ENCODE measurements around the gene CTSE.
"Not testable (repeated sequence)": the region's sequence is repeated elsewhere in the genome, so short reads cannot be mapped to it uniquely, and the experiment has no call there.

The CTSE gene

GRCh38 chr1:206023695-206024094 lies at the start of gene CTSE:
CTSE (minus strand) TSS chr1:206023895; CDS start chr1:206023791, 104 bp downstream.
- no peak for DNase-seq (ENCODE audit: low read depth in 1 of 2, low spot score in 1 of 2)

DNA sequence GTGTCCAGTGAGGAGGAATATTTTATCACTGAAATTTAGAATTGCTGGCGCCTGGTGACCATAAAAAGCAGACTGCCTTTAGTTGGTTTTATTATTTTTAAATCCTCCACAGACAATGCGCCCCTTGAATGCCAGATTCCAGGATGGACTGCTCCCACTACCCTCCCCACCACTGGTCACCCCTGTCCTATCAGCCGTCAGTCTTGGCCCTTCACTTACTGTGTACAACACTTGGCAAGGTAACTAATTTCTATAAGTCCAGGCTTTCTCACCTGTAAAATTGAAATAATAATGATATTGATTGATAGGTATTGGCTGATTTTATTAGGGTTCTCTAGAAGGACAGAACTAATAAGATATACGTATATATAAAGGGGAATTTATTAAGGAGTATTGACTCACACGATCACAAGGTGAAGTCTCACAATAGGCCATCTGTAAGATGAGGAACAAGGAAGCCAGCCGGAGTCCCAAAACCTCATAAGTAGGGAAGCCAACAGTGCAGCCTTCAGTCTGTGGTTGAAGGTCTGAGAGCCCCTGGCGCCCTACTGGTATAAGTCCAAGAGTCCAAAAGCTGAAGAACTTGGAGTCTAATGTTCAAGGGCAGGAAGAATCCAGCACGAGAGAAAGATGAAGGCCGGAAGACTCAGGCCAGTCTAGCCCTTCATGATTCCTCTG lies 47.1 kb upstream of the CTSE start:
- DNase-seq (ENCODE audit: low read depth in 1 of 2, low spot score in 1 of 2), result no peak

DNA sequence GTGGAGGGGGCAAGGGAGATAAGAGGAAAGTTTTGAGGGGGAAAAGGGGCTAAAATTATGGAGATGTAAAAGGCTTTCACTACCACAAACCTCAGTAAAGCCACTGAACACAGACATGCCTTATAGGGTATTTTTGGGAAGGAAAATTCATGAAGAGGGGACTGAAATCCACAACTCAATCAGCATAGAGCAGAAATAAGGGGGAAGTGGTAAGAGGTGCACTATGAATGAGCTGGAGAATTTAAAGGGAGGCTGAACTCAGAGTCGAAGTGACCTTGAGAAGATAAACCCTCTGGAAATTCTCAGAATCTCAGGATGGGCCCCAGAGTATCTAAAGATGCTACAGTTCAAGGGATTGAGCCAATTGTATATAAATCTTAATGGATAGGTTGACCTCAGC lies 44.6 kb upstream of the CTSE start:
- no peak for DNase-seq (ENCODE audit: low read depth in 1 of 2, low spot score in 1 of 2)

DNA sequence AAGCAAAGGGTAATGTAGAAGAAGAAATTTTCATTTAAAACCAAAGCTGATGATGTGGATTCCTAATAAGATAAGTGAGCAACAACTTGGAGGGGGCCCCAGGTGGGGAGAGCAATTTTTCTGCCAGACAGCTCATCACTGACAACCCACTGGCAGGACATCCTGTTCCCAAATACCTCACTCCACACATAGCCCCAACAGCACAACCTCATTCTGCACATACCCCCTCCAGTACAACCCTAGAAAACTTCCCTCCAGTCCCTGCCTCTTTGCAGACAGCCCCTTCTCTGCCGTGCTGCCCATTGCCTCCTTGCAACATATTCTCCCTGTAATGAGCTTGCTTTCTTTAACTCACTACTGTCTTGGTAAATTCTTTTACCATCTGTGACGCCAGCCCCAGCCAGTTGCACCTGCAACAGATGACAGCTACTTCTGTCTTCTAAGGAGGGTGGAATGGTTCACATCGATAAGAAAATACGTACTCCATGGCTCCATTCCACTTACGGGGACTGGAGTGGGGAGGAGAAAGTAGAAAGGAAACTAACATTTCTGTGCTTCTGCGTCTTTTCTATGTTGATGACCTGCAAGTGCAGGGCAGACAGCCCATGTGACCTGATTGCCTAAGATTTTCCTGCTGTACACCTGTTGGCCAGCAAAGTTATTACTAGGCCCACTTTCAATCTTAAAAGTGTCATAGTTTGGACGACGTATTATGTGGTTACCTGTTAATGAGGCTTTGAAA lies 44.0 kb upstream of the CTSE start:
- DNase-seq (ENCODE audit: low read depth in 1 of 2, low spot score in 1 of 2), result no peak

- no peak for DNase-seq (ENCODE audit: low read depth in 1 of 2, low spot score in 1 of 2)
These were observed 42.9 kb upstream of the CTSE start for GRCh38 chr1:206066479-206067171.

- no peak for DNase-seq (ENCODE audit: low read depth in 1 of 2, low spot score in 1 of 2)
These were observed 42.0 kb upstream of the CTSE start for GRCh38 chr1:206065547-206066145.

DNA sequence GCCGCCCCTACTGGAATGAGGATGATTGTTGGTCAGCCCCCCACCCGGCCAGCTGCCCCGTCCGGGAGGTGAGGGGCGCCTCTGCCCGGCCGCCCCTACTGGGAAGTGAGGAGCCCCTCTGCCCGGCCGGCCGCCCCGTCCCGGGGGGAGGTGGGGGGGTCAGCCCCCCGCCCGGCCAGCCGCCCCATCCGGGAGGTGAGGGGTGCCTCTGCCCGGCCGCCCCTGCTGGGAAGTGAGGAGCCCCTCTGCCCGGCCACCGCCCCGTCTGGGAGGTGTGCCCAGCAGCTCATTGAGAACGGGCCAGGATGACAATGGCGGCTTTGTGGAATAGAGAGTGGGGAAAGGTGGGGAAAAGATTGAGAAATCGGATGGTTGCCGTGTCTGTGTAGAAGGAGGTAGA lies 40.8 kb upstream of the CTSE start:
- DNase-seq (ENCODE audit: low read depth in 1 of 2, low spot score in 1 of 2), result not testable (repeated sequence)

- DNase-seq (ENCODE audit: low read depth in 1 of 2, low spot score in 1 of 2), result not testable (repeated sequence)
These were observed 40.3 kb upstream of the CTSE start for GRCh38 chr1:206064001-206064400.

- no peak for DNase-seq (ENCODE audit: low read depth in 1 of 2, low spot score in 1 of 2)
These were observed 38.8 kb upstream of the CTSE start for GRCh38 chr1:206062464-206062863.

GRCh38 chr1:206060844-206061243 lies 37.1 kb upstream of the CTSE start:
- DNase-seq (ENCODE audit: low read depth in 1 of 2, low spot score in 1 of 2), result no peak

DNA sequence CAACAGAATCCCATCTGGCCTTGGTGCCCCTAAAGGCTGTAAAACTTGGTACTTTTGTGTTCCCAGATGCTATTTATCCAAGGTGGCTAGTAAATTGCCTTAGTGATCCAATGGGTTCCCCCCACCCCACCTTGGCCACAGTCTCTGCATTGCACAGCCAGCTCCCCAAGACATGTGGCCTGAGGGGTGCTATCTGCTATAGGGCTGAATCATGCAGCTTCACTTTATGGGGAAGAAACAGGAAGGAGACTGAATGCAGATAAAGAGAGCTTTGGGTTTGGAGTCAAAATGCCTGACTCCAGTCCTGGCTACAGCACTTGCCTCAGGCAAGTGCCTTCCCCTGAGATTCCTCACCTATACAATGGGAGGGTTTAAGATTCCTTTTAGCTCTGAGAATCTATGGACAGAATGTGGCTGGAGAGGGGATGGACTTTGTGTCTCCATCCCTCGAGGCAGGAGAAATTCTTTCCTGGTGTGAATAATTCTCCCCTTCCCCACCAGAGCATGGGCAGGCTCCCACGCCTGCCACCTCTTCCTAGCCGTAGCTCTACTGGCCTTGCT lies 35.7 kb upstream of the CTSE start:
- DNase-seq (ENCODE audit: low read depth in 1 of 2, low spot score in 1 of 2), result no peak

DNA sequence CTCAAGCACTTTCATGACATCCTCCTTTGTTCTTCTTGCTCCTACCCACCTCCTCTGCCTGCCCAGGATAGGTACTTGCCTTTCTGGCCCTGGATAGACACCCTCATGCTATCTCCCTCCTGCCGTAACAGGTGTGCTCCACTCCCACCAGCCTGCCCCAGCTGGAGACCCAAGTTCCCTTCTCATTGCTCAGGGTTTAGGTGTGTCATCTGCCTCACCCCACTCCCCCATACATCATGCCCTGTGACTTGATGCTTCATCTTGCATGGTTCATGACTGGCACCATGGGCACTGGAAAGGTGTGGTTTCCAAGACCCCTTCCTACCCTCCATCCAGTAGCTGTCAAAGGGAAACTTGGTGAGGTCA lies 35.2 kb upstream of the CTSE start:
- DNase-seq (ENCODE audit: low read depth in 1 of 2, low spot score in 1 of 2), result no peak

- not testable (repeated sequence) for DNase-seq (ENCODE audit: low read depth in 1 of 2, low spot score in 1 of 2)
These were observed 34.7 kb upstream of the CTSE start for GRCh38 chr1:206058289-206058926.

DNA sequence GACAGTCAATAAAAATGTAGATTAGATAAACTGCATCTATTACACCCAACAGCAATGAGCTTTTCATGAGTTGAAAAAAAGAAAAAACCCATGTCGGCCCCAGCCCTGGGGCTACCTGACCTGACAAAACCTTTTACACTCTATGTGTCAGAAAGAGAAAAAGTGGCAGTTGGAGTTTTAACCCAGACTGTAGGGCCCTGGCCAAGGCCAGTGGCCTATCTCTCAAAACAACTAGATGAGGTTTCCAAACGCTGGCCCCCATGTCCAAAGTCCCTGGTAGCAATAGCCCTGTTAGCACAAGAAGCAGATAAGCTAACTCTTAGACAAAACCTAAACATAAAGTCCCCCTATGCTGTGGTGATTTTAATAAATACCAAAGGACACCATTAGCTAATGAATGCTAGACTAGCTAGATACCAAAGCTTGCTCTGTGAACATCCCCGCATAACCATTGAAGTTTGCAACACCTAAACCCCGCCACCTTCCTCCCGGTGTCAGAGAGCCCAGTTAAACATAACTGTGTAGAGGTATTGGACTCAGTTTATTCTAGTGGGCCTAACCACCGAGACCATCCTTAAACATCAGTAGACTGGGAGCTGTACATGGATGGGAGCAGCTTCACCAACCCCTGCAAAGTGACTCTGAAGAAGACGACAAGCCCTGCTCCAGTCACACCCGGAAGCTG lies 32.1 kb upstream of the CTSE start:
- not testable (repeated sequence) for DNase-seq (ENCODE audit: low read depth in 1 of 2, low spot score in 1 of 2)

- DNase-seq (ENCODE audit: low read depth in 1 of 2, low spot score in 1 of 2), result not testable (repeated sequence)
These were observed 31.5 kb upstream of the CTSE start for GRCh38 chr1:206055069-206055625.

DNA sequence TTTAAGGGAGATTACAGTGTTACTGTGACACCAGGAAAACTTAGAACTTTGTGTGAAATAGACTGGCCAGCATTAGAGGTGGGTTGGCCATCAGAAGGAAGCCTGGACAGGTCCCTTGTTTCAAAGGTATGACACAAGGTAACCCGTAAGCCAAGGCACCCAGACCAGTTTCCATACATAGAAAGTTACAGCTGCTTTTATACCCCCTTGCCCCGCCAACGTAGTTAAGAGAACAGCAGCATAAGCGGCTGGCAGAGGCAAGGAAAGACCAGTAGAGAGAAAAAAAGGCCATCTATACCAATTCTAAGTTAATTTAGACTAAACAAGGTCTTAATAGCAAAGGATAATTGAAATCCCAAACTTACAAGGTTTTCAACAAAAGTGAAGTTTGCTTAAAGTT lies 29.9 kb upstream of the CTSE start:
- DNase-seq (ENCODE audit: low read depth in 1 of 2, low spot score in 1 of 2), result not testable (repeated sequence)

GRCh38 chr1:206052919-206053610 lies 29.4 kb upstream of the CTSE start, which contains the start of gene RHEX:
RHEX (plus strand) TSS chr1:206053173; CDS start chr1:206097829, 44,656 bp downstream.
- DNase-seq (ENCODE audit: low read depth in 1 of 2, low spot score in 1 of 2), result not testable (repeated sequence)

- not testable (repeated sequence) for DNase-seq (ENCODE audit: low read depth in 1 of 2, low spot score in 1 of 2)
These were observed 28.7 kb upstream of the CTSE start for GRCh38 chr1:206052231-206052865.
